Liver (tissue), 3 donors: Measurements from ENCODE around the gene LILRA6.

Source experiments
- RXRA ChIP-seq, 2 donors: IDR thresholded peaks; 2 replicates each; pipeline ENCODE4 v1.6.1; 2017 to 2018; ENCODE audit warnings: antibody characterized with exemption in 2 of 2, mild to moderate bottlenecking in 1 of 2
- TAF1 ChIP-seq: conservative IDR thresholded peaks from 2 replicates; pipeline ENCODE4 v1.6.1; 2016; ENCODE audit warnings: antibody characterized with exemption, mild to moderate bottlenecking
- YY1 ChIP-seq: IDR thresholded peaks from 2 replicates; pipeline ENCODE4 v1.6.1; 2016; ENCODE audit warnings: antibody characterized with exemption, mild to moderate bottlenecking
- TF ChIP-seq, protein P1 (sequence below): fragments of 150-350 bp; IDR thresholded peaks from 2 replicates; pipeline ENCODE4 v1.5.1; 2017; ENCODE audit warnings: improper control_type of control experiment, low read depth, low read length; ENCODE audit not compliant: missing input control
- TF ChIP-seq, protein P2 (sequence below): IDR thresholded peaks from 2 replicates; pipeline ENCODE4 v1.6.1; 2016; ENCODE audit warnings: antibody characterized with exemption
- TF ChIP-seq, protein P3 (sequence below): IDR thresholded peaks from 2 replicates; pipeline ENCODE4 v1.6.1; 2016; ENCODE audit warnings: antibody characterized with exemption
- TF ChIP-seq, protein P4 (sequence below): IDR thresholded peaks from 2 replicates; pipeline ENCODE4 v1.6.1; 2016; ENCODE audit warnings: antibody characterized with exemption, mild to moderate bottlenecking
- donor health status: healthy.
- donor health status: healthy.

DNA sequence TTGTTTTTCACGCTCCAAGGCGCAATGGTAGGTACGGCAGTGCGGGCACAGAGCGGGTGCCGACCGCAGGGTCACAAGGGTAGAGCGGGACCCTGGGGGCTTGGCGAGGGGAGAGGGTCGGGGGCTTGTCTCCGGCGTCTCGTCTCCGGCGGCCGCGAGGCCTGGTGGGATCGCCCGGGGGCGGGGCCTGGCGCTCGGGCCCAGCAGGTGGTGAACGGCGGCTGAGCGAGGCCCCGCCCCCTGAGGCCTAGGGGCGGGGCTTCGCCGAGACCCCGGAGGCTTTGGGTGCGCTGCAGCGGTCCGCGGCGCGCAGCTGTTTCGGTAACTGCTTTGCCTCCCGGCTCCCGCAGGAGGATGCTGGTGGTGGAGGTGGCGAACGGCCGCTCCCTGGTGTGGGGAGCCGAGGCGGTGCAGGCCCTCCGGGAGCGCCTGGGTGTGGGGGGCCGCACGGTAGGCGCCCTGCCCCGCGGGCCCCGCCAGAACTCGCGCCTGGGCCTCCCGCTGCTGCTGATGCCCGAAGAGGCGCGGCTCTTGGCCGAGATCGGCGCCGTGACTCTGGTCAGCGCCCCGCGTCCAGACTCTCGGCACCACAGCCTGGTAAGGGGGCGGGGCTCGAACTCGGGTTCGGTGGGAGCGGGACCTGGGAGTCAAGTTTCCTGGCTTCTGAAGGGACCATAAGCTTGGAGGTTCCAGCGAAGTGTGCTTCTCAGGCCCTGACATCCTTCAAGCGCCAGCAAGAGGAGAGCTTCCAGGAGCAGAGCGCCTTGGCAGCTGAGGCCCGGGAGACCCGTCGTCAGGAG, 51.4 kb downstream of the LILRA6 start, which contains the start of gene TSEN34:
- TF ChIP-seq, protein P1, sequence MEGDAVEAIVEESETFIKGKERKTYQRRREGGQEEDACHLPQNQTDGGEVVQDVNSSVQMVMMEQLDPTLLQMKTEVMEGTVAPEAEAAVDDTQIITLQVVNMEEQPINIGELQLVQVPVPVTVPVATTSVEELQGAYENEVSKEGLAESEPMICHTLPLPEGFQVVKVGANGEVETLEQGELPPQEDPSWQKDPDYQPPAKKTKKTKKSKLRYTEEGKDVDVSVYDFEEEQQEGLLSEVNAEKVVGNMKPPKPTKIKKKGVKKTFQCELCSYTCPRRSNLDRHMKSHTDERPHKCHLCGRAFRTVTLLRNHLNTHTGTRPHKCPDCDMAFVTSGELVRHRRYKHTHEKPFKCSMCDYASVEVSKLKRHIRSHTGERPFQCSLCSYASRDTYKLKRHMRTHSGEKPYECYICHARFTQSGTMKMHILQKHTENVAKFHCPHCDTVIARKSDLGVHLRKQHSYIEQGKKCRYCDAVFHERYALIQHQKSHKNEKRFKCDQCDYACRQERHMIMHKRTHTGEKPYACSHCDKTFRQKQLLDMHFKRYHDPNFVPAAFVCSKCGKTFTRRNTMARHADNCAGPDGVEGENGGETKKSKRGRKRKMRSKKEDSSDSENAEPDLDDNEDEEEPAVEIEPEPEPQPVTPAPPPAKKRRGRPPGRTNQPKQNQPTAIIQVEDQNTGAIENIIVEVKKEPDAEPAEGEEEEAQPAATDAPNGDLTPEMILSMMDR: no peak
- TF ChIP-seq, protein P2, sequence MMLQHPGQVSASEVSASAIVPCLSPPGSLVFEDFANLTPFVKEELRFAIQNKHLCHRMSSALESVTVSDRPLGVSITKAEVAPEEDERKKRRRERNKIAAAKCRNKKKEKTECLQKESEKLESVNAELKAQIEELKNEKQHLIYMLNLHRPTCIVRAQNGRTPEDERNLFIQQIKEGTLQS: no peak
- no peak for TF ChIP-seq YY1
- TF ChIP-seq, protein P3, sequence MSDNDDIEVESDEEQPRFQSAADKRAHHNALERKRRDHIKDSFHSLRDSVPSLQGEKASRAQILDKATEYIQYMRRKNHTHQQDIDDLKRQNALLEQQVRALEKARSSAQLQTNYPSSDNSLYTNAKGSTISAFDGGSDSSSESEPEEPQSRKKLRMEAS: no peak
- TF ChIP-seq RXRA (IDR thresholded peaks at IDR 0.05): no peak
- TF ChIP-seq TAF1: no peak
- TF ChIP-seq, protein P4, sequence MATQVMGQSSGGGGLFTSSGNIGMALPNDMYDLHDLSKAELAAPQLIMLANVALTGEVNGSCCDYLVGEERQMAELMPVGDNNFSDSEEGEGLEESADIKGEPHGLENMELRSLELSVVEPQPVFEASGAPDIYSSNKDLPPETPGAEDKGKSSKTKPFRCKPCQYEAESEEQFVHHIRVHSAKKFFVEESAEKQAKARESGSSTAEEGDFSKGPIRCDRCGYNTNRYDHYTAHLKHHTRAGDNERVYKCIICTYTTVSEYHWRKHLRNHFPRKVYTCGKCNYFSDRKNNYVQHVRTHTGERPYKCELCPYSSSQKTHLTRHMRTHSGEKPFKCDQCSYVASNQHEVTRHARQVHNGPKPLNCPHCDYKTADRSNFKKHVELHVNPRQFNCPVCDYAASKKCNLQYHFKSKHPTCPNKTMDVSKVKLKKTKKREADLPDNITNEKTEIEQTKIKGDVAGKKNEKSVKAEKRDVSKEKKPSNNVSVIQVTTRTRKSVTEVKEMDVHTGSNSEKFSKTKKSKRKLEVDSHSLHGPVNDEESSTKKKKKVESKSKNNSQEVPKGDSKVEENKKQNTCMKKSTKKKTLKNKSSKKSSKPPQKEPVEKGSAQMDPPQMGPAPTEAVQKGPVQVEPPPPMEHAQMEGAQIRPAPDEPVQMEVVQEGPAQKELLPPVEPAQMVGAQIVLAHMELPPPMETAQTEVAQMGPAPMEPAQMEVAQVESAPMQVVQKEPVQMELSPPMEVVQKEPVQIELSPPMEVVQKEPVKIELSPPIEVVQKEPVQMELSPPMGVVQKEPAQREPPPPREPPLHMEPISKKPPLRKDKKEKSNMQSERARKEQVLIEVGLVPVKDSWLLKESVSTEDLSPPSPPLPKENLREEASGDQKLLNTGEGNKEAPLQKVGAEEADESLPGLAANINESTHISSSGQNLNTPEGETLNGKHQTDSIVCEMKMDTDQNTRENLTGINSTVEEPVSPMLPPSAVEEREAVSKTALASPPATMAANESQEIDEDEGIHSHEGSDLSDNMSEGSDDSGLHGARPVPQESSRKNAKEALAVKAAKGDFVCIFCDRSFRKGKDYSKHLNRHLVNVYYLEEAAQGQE: no peak
